Activated CD4-positive, alpha-beta T cell treated with anti-CD3 and anti-CD28 coated beads, Interleukin-2, amount 10 ng/mL, durations not matched to agents 24 days and 14 days (primary cell): ENCODE results near the gene DNER. TPM values are rescaled to one million over a fixed set of nuclear protein-coding genes. Genes with fewer than 3 reads are reported as not detected.

ENCODE experiments used
- DNase-seq: peaks from one replicate; pipeline ENCODE4 v3.0.0; 2022
- H3K27ac Mint-ChIP-seq: one replicate; pipeline ENCODE4 v1.8.0; 2022; ENCODE audit warnings: mild to moderate bottlenecking, mixed read lengths
- H3K27me3 Mint-ChIP-seq: one replicate; pipeline ENCODE4 v1.8.0; 2022; ENCODE audit warnings: mixed read lengths
- H3K36me3 Mint-ChIP-seq: one replicate; pipeline ENCODE4 v1.8.0; 2022; ENCODE audit warnings: low read depth, mild to moderate bottlenecking, mixed read lengths
- H3K4me1 Mint-ChIP-seq: one replicate; pipeline ENCODE4 v1.8.0; 2021; ENCODE audit warnings: mixed read lengths
- H3K4me3 Mint-ChIP-seq: one replicate; pipeline ENCODE4 v1.8.0; 2022; ENCODE audit warnings: mild to moderate bottlenecking, moderate library complexity, mixed read lengths
- H3K9me3 Mint-ChIP-seq: one replicate; pipeline ENCODE4 v1.8.0; 2021; ENCODE audit warnings: mixed read lengths
- intact Hi-C: fragments of 100-400 bp; cut with micrococcal nuclease; formaldehyde crosslinking; loops from one replicate; pipeline ENCODE4 v1.15.1; 2023
- total RNA-seq: library from RNA; stranded (reverse); gene quantifications from 2 replicates; pipeline ENCODE4 v1.2.3, GENCODE V29; 2022

Gene DNER
- total RNA-seq, 1 donor from 2014 or later: not detected

DNA sequence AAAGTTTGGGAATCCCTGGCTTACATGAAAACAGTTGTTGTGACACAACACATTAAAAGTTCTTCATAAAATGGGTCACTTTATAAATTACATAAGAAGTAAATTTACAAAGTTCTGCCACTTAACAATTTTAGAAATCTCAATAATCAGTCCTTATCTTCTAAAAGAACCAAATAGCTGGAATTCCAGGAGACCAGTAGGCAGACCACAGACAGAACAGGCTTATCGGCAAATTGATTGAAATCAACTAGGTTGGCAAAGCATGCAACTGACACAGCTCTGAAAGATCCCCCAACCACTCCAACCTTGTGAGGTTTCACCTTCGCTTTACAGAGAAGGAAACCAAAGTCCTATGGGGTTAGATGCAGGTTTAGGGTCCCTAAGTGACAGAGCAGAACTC, 103.0 kb downstream of the DNER start:
- H3K4me1 Mint-ChIP-seq: no peaks in the 10 kb centered on the region
- no peaks in the 10 kb centered on the region for H3K9me3 Mint-ChIP-seq
- H3K36me3 Mint-ChIP-seq: no peaks in the 10 kb centered on the region
- intact Hi-C loops: no loop called here
- H3K27me3 Mint-ChIP-seq: no peaks in the 10 kb centered on the region
- no peak overlapping the region for H3K27ac Mint-ChIP-seq
- no peak for DNase-seq
- no peak overlapping the region for H3K4me3 Mint-ChIP-seq

DNA sequence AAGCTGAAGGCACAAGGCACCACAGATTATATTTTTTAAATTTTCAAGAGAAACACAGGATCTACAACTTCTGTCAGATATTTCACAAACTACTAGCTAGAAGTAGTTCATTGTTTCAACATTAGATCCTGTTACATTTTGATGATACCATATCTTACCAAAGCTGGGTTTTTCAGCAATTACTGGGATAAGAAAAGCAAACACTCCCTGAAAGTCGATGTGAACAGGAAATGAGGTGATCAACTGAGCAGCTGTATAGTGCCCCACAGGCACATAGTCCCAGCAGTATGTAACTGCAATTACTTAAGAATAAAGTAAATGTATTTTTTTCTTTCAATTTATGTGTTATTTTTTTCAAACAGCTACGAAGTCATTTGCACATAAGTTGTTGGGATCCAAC, 103.5 kb downstream of the DNER start:
- Mint-ChIP-seq H3K27ac (no peak overlapping the region), H3K36me3 (no peaks in the 10 kb centered on the region), H3K27me3 (no peaks in the 10 kb centered on the region), H3K4me1 (no peaks in the 10 kb centered on the region), H3K9me3 (no peaks in the 10 kb centered on the region), H3K4me3 (no peak overlapping the region)
- DNase-seq: no peak
- intact Hi-C loops: no loop called here

DNA sequence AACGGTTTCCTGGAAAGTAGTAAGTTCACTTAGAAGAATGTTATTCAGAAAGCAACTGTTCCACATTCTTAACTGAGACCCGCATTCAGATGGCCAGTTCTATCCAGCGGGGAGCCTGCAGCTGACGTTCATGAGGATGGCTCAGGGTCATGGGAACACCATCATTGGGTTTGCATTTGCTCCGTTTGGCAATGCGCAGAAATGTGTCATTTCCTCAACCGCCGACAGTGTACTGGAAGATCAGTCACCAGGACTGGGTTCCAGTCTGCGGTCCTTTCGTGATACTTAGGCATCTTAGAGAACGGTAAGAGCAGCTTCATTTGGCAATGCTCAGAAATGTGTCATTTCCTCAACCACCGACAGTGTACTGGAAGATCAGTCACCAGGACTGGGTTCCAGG, 104.0 kb downstream of the DNER start:
- Mint-ChIP-seq H3K4me3 (no peak overlapping the region), H3K4me1 (no peaks in the 10 kb centered on the region), H3K36me3 (no peaks in the 10 kb centered on the region), H3K27me3 (no peaks in the 10 kb centered on the region), H3K27ac (no peak overlapping the region), H3K9me3 (no peaks in the 10 kb centered on the region)
- intact Hi-C loops: no loop called here
- DNase-seq: no peak

DNA sequence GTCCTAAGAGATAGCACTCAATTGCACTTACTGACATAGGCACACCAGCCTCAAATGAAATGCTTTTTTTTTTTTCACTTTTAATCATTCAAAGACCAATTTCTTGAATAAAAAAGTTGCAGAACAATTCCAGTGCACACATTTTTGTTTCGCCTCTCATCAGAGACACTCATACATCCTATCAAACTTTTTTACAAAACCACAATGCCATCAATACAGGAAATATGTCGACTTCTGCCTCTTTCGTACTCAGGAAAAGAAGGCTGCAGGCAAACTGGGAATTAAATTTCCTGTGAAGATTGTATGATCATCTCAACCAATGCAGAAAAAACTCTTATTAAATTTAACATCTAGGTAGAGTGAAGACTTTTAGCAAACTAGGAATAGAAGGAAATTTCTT, 112.4 kb downstream of the DNER start:
- no peak overlapping the region for H3K27ac Mint-ChIP-seq
- intact Hi-C loops: no loop called here
- H3K36me3 Mint-ChIP-seq: no peaks in the 10 kb centered on the region
- no peaks in the 10 kb centered on the region for H3K9me3 Mint-ChIP-seq
- peaks cover 9% of the 10 kb centered on the region for H3K27me3 Mint-ChIP-seq
- H3K4me3 Mint-ChIP-seq: no peak overlapping the region
- no peaks in the 10 kb centered on the region for H3K4me1 Mint-ChIP-seq
- no peak for DNase-seq

DNA sequence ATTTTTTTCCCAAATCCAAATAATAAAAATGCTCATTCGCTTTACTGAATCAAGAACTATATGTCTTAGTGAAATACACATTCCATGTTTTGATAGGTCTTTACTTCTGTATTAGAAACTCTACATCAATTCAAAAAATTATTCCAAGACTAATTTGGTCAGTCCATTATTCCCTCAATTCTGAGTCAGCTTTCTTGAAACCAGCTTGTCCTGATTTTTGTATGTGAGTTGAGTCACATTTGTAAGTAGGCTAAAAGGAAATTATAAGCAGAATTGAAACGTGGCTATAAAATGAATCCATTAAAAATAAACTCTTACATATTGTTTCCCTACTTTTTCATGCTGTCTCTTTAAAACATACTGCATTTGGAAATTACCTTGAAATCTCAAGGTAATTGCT, 113.0 kb downstream of the DNER start:
- intact Hi-C loops: no loop called here
- Mint-ChIP-seq H3K4me3 (no peak overlapping the region), H3K9me3 (no peaks in the 10 kb centered on the region), H3K4me1 (no peaks in the 10 kb centered on the region), H3K36me3 (no peaks in the 10 kb centered on the region), H3K27ac (no peak overlapping the region), H3K27me3 (peaks cover 9% of the 10 kb centered on the region)
- DNase-seq: no peak

DNA sequence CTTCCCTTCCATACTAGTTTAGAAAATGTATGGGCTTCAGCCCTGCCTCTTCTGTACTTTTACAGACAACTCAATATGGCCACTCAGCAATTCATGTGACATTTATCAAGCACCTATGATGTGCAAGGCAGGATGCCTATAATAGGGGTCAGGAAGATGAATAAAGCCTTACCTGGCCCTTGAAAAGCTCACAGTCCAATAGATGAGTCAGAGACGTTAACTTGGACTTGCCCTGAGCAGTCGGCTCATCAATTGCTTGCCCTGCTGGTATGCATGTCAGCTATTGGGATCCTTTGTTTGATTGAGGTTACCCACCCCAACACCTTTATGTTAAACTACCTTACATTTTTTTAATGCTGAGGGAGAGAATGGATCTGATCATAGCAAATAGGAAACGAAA, 116.1 kb downstream of the DNER start:
- no peak for DNase-seq
- H3K4me1 Mint-ChIP-seq: no peaks in the 10 kb centered on the region
- intact Hi-C loops: no loop called here
- no peak overlapping the region for H3K27ac Mint-ChIP-seq
- H3K27me3 Mint-ChIP-seq: peaks cover 9% of the 10 kb centered on the region
- H3K4me3 Mint-ChIP-seq: no peak overlapping the region
- no peaks in the 10 kb centered on the region for H3K36me3 Mint-ChIP-seq
- no peaks in the 10 kb centered on the region for H3K9me3 Mint-ChIP-seq

DNA sequence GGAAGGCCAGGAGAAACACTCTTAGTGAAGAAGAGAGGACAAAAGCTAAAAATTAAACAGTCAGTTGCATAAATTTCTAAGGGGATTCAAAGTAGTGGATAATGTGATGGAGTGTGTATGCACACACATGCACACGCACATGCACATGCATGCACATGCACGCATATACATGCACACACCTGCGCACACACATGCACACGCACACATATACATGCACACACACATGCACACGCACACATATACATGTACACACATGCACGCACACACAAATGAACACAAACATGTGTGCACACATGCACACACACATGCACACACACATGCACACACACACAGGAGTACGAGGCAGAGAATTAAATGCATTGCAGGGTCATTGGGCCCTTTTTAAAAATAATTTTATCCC, 117.6 kb downstream of the DNER start:
- DNase-seq: no peak
- no peaks in the 10 kb centered on the region for H3K9me3 Mint-ChIP-seq
- no peaks in the 10 kb centered on the region for H3K36me3 Mint-ChIP-seq
- H3K4me3 Mint-ChIP-seq: no peak overlapping the region
- intact Hi-C loops: no loop called here
- H3K27ac Mint-ChIP-seq: no peak overlapping the region
- H3K27me3 Mint-ChIP-seq: peaks cover 9% of the 10 kb centered on the region
- H3K4me1 Mint-ChIP-seq: no peaks in the 10 kb centered on the region

DNA sequence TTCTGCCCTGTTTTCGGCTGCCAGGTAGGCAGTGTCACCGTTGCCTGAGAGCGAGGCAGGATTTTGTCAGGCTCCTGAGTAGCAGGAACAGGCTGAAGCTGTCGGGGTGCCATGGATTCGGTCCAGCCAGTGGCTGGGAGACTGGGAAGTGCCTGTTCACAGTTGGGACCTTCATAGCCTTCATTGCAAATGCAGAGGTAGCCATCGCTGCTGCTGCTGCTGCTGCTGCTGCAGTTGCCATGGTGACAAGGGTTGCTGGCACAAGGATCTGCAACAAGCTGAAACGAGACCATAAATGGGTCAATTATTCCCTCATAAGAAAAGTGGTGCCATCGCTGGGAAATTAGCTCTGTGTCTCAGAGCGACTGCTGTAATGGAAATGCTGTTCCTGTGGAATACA, 122.7 kb downstream of the DNER start:
- no peaks in the 10 kb centered on the region for H3K36me3 Mint-ChIP-seq
- peaks cover under 1% of the 10 kb centered on the region for H3K4me1 Mint-ChIP-seq
- DNase-seq: no peak
- no peak overlapping the region for H3K4me3 Mint-ChIP-seq
- intact Hi-C loops: no loop called here
- H3K27me3 Mint-ChIP-seq: peaks cover 10% of the 10 kb centered on the region
- H3K27ac Mint-ChIP-seq: no peak overlapping the region
- no peaks in the 10 kb centered on the region for H3K9me3 Mint-ChIP-seq

DNA sequence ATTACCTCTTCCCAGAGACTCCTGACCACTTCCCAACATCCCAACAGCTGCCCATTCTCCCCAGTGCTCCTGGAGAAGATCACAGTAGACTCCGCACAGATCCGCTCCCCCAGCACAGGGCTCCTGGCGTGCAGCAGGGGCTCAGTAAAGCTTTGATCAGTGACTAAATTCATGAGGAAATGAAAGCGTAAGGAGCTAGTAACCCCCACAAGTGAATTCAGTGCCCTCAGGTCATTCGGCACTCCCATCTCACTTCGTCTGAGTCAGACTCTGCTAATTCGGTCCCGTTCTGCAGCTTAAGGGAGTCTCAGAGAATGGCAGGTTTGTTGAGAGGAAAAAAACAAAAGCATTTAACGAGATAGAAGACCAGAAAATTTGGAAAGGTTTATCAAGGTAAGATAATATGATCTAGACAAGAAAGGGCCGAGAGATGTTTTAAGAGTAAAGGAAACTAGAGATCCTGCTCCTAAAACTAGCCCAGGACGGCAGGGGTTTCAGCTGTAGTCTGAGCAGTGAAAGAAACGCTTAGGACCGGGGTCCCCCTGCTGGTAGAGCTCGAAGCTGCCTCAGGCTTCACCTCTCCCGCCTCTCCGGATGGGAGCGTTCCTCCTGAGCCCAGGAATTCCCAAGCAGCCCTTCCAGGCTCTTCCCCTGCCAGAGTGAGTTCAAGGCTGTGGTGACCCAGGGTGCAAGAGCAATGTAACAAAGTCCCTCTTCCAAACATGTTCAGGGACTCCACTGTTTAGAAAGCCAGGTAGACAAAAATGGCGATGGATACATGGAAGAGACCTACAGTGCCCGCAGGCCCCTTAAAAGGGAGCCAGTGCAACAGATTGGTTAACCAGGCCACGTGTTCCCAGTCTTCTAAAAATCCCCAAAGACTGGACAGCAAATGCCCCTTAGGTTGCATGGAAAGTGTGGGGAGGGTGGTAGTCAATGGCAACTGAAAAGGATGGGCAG, 127.3 kb downstream of the DNER start:
- peak; percentile 70 for DNase-seq
- Mint-ChIP-seq H3K9me3 (no peaks in the 10 kb centered on the region), H3K36me3 (no peaks in the 10 kb centered on the region), H3K4me3 (no peak overlapping the region), H3K4me1 (peaks cover 2% of the 10 kb centered on the region), H3K27ac (no peak overlapping the region), H3K27me3 (peaks cover 6% of the 10 kb centered on the region)
- intact Hi-C loops: no loop called here

DNA sequence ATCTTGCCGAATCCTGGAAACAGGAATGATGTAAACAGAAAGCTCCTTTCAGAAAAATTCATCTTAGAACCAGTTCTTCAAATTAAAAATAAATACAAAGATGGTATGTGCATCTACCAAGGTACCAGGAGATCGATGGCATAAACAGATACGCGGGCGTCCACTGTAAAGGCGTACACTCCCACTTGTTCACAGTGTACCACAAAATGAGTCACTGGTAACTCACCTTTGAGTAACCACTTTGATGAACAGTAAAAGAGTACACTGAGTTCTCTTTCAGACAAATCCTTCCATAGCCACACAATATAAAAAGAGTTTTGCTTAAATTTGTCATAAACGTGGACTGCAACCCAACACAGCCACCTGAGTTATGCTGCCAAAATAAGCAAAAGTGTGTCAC, 128.3 kb downstream of the DNER start:
- Mint-ChIP-seq H3K9me3 (no peaks in the 10 kb centered on the region), H3K27me3 (peaks cover 6% of the 10 kb centered on the region), H3K4me1 (peaks cover 2% of the 10 kb centered on the region), H3K36me3 (no peaks in the 10 kb centered on the region), H3K27ac (no peak overlapping the region), H3K4me3 (no peak overlapping the region)
- intact Hi-C loops: no loop called here
- no peak for DNase-seq

DNA sequence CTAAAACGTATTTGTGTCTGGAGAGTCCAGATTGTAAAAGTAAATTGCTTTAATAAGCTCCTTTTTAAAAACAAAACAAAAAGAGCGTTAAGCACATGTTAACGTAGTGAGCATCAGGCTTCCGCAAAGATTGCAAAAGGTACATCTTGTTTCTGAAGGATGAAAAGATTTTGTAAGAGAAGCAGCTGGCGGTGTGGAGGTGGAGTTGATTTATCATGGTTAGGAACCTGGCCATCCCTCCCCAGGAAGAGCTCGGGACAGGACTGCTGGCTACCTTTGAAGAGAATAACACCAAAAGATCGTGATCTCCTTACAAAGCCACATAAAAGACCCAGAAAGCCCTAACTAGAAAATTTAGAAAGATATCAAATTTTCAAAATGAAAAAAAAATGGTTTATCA, 132.2 kb downstream of the DNER start:
- Mint-ChIP-seq H3K4me1 (peaks cover 2% of the 10 kb centered on the region), H3K4me3 (no peak overlapping the region), H3K27ac (no peak overlapping the region), H3K36me3 (no peaks in the 10 kb centered on the region), H3K9me3 (no peaks in the 10 kb centered on the region), H3K27me3 (peaks cover 6% of the 10 kb centered on the region)
- intact Hi-C loops: no loop called here
- no peak for DNase-seq

DNA sequence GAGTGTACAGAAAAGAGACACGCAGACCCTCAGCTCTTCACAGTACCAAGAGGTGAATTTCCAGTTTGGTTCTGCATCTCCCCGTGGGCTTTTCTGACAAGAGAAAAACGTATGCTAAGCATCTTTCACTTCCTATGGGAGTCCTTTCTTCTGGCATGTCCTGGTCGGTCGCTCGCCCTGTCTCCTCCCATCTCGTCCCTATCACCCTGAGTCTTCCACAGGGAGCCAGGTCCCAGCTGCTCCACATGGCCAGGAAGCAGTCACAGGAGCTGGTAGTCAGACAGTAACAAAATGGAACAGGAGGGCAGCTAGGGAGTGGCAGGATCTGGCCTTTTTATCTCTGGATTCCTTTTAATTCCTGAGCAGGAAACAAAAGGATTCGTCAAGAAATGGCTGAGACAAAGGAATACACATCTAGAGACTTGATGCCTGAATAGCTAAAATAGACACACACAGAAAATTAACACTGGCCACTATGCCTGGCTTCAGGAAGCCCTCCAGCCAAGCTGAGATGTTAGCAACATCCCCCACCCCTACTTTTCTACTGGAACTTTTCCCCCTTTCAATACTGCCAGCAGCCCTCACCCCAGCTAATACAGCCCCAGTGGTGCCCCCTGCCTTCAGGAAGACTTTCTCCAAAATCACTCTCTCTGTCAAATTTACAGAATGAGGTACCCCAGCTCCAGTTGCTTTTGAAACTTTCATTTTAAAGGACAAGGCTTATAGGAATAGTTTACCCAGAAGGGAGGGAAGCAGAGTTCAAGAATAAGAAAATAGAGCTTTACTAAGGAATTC, 136.1 kb downstream of the DNER start:
- DNase-seq: no peak
- Mint-ChIP-seq H3K27me3 (peaks cover 9% of the 10 kb centered on the region), H3K9me3 (no peaks in the 10 kb centered on the region), H3K27ac (no peak overlapping the region), H3K4me3 (no peak overlapping the region), H3K36me3 (no peaks in the 10 kb centered on the region), H3K4me1 (no peaks in the 10 kb centered on the region)
- intact Hi-C loops: no loop called here

DNA sequence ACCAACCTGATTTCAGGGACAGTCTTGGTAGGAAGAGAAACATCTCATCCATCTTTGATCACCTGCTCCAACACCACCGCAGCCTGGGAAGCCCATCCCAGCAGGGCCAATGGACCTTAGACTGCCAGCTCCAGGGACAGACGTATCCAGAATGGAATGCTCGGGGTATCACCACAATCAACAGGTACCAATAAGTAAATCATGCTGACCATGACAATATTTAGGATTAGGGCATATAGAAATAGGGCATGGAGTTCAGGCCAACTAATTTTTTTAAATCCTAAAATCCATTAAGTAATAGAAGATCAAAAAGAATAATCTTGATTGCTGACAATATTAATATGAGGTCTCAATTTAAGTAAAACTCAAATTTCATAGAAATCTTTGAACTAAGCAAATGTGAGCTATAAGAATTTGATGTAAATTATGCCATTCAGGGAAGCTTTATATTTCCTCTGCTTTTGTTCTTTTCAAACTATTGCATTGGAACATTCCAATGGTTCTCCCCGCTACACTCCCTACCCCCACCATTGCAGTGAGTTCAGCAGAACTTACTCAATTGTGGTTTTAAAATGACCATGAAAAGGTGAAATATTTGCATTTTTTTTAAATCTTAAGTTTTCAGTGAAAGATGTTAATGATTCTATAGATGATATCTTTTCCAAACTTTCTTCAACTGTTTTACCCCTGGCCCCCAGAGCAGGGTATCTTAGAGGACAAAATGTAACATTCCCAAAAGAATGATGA, 138.6 kb downstream of the DNER start:
- Mint-ChIP-seq H3K9me3 (no peaks in the 10 kb centered on the region), H3K36me3 (no peaks in the 10 kb centered on the region), H3K27me3 (peaks cover 9% of the 10 kb centered on the region), H3K4me1 (no peaks in the 10 kb centered on the region), H3K4me3 (no peak overlapping the region), H3K27ac (no peak overlapping the region)
- intact Hi-C loops: no loop called here
- DNase-seq: no peak
